IPS-15b (cell line): Measurements from ENCODE around the gene OTUD1.

Source experiments
- H3K27me3 ChIP-seq: one replicate; pipeline ENCODE4 v1.6.1; 2013; ENCODE audit warnings: low read length; ENCODE audit not compliant: control insufficient read depth, insufficient read depth
- H3K36me3 ChIP-seq: one replicate; pipeline ENCODE4 v1.6.1; 2013; ENCODE audit warnings: low read length; ENCODE audit not compliant: control insufficient read depth, insufficient read depth
- H3K4me1 ChIP-seq: one replicate; pipeline ENCODE4 v1.6.1; 2013; ENCODE audit warnings: mild to moderate bottlenecking, low read length; ENCODE audit not compliant: control insufficient read depth, insufficient read depth
- H3K4me3 ChIP-seq: one replicate; pipeline ENCODE4 v1.5.1; 2013; ENCODE audit warnings: low read depth, low read length
- H3K9ac ChIP-seq: one replicate; pipeline ENCODE4 v1.6.1; 2013; ENCODE audit warnings: low read depth, mild to moderate bottlenecking, low read length
- H3K9me3 ChIP-seq: one replicate; pipeline ENCODE4 v1.6.1; 2013; ENCODE audit warnings: mild to moderate bottlenecking, low read length; ENCODE audit not compliant: control insufficient read depth, insufficient read depth

The OTUD1 gene

GRCh38 chr10:23474626-23475025, 35.8 kb downstream of the OTUD1 start:
- Histone ChIP-seq H3K9me3 (no peaks in the 10 kb centered on the region), H3K4me1 (peaks cover 6% of the 10 kb centered on the region), H3K36me3 (no peaks in the 10 kb centered on the region), H3K4me3 (no peak overlapping the region), H3K9ac (no peak overlapping the region), H3K27me3 (no peaks in the 10 kb centered on the region)

- Histone ChIP-seq H3K4me1 (no peaks in the 10 kb centered on the region), H3K27me3 (no peaks in the 10 kb centered on the region), H3K9me3 (no peaks in the 10 kb centered on the region), H3K9ac (no peak overlapping the region), H3K36me3 (no peaks in the 10 kb centered on the region), H3K4me3 (no peak overlapping the region)
Measured at GRCh38 chr10:23478570-23478969, 39.7 kb downstream of the OTUD1 start.

GRCh38 chr10:23479798-23480473, 41.1 kb downstream of the OTUD1 start:
- H3K36me3 ChIP-seq: no peaks in the 10 kb centered on the region
- H3K4me3 ChIP-seq: no peak overlapping the region
- H3K9ac ChIP-seq: no peak overlapping the region
- H3K27me3 ChIP-seq: no peaks in the 10 kb centered on the region
- H3K4me1 ChIP-seq: no peaks in the 10 kb centered on the region
- no peaks in the 10 kb centered on the region for H3K9me3 ChIP-seq

- no peaks in the 10 kb centered on the region for H3K27me3 ChIP-seq
- no peaks in the 10 kb centered on the region for H3K9me3 ChIP-seq
- H3K9ac ChIP-seq: no peak overlapping the region
- H3K4me1 ChIP-seq: no peaks in the 10 kb centered on the region
- H3K4me3 ChIP-seq: no peak overlapping the region
- no peaks in the 10 kb centered on the region for H3K36me3 ChIP-seq
Measured at GRCh38 chr10:23481363-23481961, 42.6 kb downstream of the OTUD1 start.

GRCh38 chr10:23490115-23490514, 51.2 kb downstream of the OTUD1 start:
- Histone ChIP-seq H3K27me3 (no peaks in the 10 kb centered on the region), H3K36me3 (no peaks in the 10 kb centered on the region), H3K4me1 (no peaks in the 10 kb centered on the region), H3K9ac (no peak overlapping the region), H3K4me3 (no peak overlapping the region), H3K9me3 (no peaks in the 10 kb centered on the region)
